Measurements from ENCODE around the gene TMPRSS3.

The TMPRSS3 gene

GRCh38 chr21:42381347-42381984 lies 14.4 kb downstream of the TMPRSS3 start:
- Histone ChIP-seq H3K9me3 (ENCODE audit: control insufficient read depth, low read length) (no peaks in the 10 kb centered on the region), H3K9ac (ENCODE audit: low read length) (peak overlapping the region; percentile 8), H3K36me3 (ENCODE audit: control insufficient read depth, insufficient read depth, low read length) (no peaks in the 10 kb centered on the region), H3K27me3 (ENCODE audit: control insufficient read depth, insufficient read depth, low read length) (no peaks in the 10 kb centered on the region), H3K4me1 (ENCODE audit: control insufficient read depth, insufficient read depth, low read length) (peaks cover 90% of the 10 kb centered on the region), H3K4me3 (ENCODE audit: low read length) (no peak overlapping the region)

DNA sequence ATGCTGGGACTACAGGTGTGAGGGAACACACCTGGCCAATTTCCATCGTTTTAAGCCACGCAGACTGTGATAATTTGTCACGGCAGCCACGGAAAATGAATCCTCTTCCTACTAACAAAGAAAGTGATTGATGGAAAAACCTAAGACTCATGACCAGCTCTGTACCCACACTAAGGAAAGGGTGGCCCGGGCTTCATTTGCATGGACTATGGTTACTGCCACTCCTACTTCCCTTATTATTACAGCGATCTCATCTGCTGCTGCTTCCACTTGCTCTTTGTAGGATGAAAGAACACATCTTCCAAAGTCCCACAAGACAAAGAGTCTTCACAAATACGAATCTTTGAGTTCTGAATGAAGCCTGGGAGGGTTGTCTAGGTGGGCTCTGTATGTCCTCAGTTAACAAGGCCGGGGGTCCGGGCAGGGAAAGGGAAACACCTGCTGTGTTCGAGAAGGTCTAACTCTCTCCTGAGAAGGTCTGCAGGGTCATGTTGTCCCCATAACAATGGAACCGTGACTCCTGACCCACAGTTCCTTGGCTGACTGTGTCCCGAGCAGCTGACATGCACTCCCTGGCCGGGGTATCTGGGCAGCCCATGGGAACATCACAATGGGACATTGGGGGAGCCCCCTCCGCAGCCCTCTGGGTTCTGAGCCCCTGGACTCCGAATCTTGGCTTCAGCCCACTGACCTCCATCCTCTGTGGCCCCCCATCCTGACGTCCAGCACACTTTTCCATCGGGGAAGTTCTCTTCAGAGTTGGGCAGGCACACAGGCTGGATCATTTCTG lies 16.2 kb downstream of the TMPRSS3 start:
- Histone ChIP-seq H3K4me3 (ENCODE audit: low read length) (peak overlapping the region; percentile 4), H3K4me1 (ENCODE audit: control insufficient read depth, insufficient read depth, low read length) (peaks cover 85% of the 10 kb centered on the region), H3K9ac (ENCODE audit: low read length) (no peak overlapping the region), H3K36me3 (ENCODE audit: control insufficient read depth, insufficient read depth, low read length) (no peaks in the 10 kb centered on the region), H3K27me3 (ENCODE audit: control insufficient read depth, insufficient read depth, low read length) (no peaks in the 10 kb centered on the region), H3K9me3 (ENCODE audit: control insufficient read depth, low read length) (no peaks in the 10 kb centered on the region)

DNA sequence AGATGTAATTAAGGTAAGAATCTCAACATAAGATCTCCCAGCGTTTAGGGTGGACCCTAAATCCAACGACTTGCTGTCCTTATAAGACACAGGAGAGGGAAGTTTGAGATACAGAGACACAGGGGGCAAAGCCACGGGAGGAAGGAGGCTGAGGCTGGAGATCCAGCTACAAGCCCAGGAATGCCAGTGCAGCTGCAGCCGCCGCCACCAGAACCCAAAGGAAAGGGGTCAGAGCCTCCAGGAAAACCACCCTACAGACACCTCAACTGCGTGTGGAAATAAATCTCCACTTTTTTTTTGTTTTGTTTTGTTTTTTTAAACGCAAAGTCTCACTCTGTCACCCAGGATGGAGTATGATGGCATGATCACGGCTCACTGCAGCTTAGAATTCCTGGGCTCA lies 17.4 kb downstream of the TMPRSS3 start:
- peak overlapping the region; percentile 32 for H3K9ac ChIP-seq (ENCODE audit: low read length)
- no peaks in the 10 kb centered on the region for H3K36me3 ChIP-seq (ENCODE audit: control insufficient read depth, insufficient read depth, low read length)
- no peaks in the 10 kb centered on the region for H3K27me3 ChIP-seq (ENCODE audit: control insufficient read depth, insufficient read depth, low read length)
- H3K9me3 ChIP-seq (ENCODE audit: control insufficient read depth, low read length), result no peaks in the 10 kb centered on the region
- peaks cover 85% of the 10 kb centered on the region for H3K4me1 ChIP-seq (ENCODE audit: control insufficient read depth, insufficient read depth, low read length)
- H3K4me3 ChIP-seq (ENCODE audit: low read length), result no peak overlapping the region

- H3K4me3 ChIP-seq (ENCODE audit: low read length), result no peak overlapping the region
- peaks cover 82% of the 10 kb centered on the region for H3K4me1 ChIP-seq (ENCODE audit: control insufficient read depth, insufficient read depth, low read length)
- peak overlapping the region; percentile 32 for H3K9ac ChIP-seq (ENCODE audit: low read length)
- no peaks in the 10 kb centered on the region for H3K36me3 ChIP-seq (ENCODE audit: control insufficient read depth, insufficient read depth, low read length)
- H3K9me3 ChIP-seq (ENCODE audit: control insufficient read depth, low read length), result no peaks in the 10 kb centered on the region
- H3K27me3 ChIP-seq (ENCODE audit: control insufficient read depth, insufficient read depth, low read length), result no peaks in the 10 kb centered on the region
These were observed 17.9 kb downstream of the TMPRSS3 start for GRCh38 chr21:42377951-42378340.

- no peaks in the 10 kb centered on the region for H3K9me3 ChIP-seq (ENCODE audit: control insufficient read depth, low read length)
- H3K36me3 ChIP-seq (ENCODE audit: control insufficient read depth, insufficient read depth, low read length), result no peaks in the 10 kb centered on the region
- H3K9ac ChIP-seq (ENCODE audit: low read length), result peak overlapping the region; percentile 68
- peaks cover 76% of the 10 kb centered on the region for H3K4me1 ChIP-seq (ENCODE audit: control insufficient read depth, insufficient read depth, low read length)
- peak overlapping the region; percentile 26 for H3K4me3 ChIP-seq (ENCODE audit: low read length)
- H3K27me3 ChIP-seq (ENCODE audit: control insufficient read depth, insufficient read depth, low read length), result no peaks in the 10 kb centered on the region
These were observed 18.5 kb downstream of the TMPRSS3 start for GRCh38 chr21:42377211-42377950.

- Histone ChIP-seq H3K27me3 (ENCODE audit: control insufficient read depth, insufficient read depth, low read length) (no peaks in the 10 kb centered on the region), H3K4me1 (ENCODE audit: control insufficient read depth, insufficient read depth, low read length) (peaks cover 74% of the 10 kb centered on the region), H3K4me3 (ENCODE audit: low read length) (peak overlapping the region; percentile 26)
These were observed 19.4 kb downstream of the TMPRSS3 start for GRCh38 chr21:42376338-42376982.

DNA sequence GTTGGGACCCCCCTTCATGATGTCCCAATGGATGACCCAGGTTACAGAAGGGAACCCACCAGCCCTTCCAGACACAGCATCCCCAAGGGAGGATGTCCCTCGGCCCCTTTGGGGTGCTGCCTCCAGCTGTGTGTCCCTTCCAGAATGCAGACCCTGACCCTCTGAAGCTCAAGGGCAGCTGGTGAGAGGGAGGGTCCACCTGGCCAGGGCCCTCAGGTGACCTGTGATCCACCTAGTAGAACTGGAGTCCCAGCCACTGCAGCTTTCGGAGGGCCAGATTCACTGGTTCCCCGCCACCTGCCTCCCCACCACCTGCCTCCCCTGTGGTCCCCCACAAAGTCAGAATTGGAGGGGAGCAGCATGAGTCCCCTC lies 19.9 kb downstream of the TMPRSS3 start:
- H3K9ac ChIP-seq (ENCODE audit: low read length), result peak overlapping the region; percentile 68
- no peaks in the 10 kb centered on the region for H3K9me3 ChIP-seq (ENCODE audit: control insufficient read depth, low read length)
- H3K4me3 ChIP-seq (ENCODE audit: low read length), result peak overlapping the region; percentile 26
- no peaks in the 10 kb centered on the region for H3K36me3 ChIP-seq (ENCODE audit: control insufficient read depth, insufficient read depth, low read length)
- H3K27me3 ChIP-seq (ENCODE audit: control insufficient read depth, insufficient read depth, low read length), result no peaks in the 10 kb centered on the region
- H3K4me1 ChIP-seq (ENCODE audit: control insufficient read depth, insufficient read depth, low read length), result peaks cover 75% of the 10 kb centered on the region

More at GRCh38 chr21:42376338-42376982, 19.4 kb downstream of the TMPRSS3 start:
- Histone ChIP-seq H3K9ac (ENCODE audit: low read length) (peak overlapping the region; percentile 68), H3K36me3 (ENCODE audit: control insufficient read depth, insufficient read depth, low read length) (no peaks in the 10 kb centered on the region), H3K9me3 (ENCODE audit: control insufficient read depth, low read length) (no peaks in the 10 kb centered on the region)

DNA sequence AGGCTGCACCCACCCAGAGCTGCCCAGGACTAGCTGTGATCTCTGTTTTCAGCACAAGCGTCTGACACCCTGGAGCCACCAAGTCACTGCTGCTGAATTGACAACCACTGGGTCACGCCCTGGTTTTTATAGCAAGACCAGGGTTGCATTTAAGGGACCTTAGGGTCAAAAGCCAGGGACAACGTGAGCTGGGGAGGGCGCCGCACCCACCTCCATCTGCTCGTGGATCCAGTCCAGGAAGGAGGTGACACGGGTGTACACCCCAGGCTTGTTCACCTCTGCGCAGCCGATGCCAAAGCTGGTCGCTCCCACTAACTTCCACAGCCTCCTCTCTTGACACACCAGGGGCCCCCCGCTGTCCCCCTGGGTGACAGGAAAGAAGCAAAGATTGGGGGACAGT lies 20.3 kb downstream of the TMPRSS3 start:
- H3K36me3 ChIP-seq (ENCODE audit: control insufficient read depth, insufficient read depth, low read length), result no peaks in the 10 kb centered on the region
- H3K9me3 ChIP-seq (ENCODE audit: control insufficient read depth, low read length), result no peaks in the 10 kb centered on the region
- no peak overlapping the region for H3K4me3 ChIP-seq (ENCODE audit: low read length)
- H3K27me3 ChIP-seq (ENCODE audit: control insufficient read depth, insufficient read depth, low read length), result no peaks in the 10 kb centered on the region
- peaks cover 75% of the 10 kb centered on the region for H3K4me1 ChIP-seq (ENCODE audit: control insufficient read depth, insufficient read depth, low read length)
- peak overlapping the region; percentile 68 for H3K9ac ChIP-seq (ENCODE audit: low read length)

- peak overlapping the region; percentile 68 for H3K9ac ChIP-seq (ENCODE audit: low read length)
These were observed 20.9 kb downstream of the TMPRSS3 start for GRCh38 chr21:42374864-42375499.

GRCh38 chr21:42374457-42374856 lies 21.4 kb downstream of the TMPRSS3 start:
- Histone ChIP-seq H3K9me3 (ENCODE audit: control insufficient read depth, low read length) (no peaks in the 10 kb centered on the region), H3K27me3 (ENCODE audit: control insufficient read depth, insufficient read depth, low read length) (no peaks in the 10 kb centered on the region), H3K36me3 (ENCODE audit: control insufficient read depth, insufficient read depth, low read length) (no peaks in the 10 kb centered on the region), H3K9ac (ENCODE audit: low read length) (no peak overlapping the region), H3K4me3 (ENCODE audit: low read length) (no peak overlapping the region), H3K4me1 (ENCODE audit: control insufficient read depth, insufficient read depth, low read length) (peaks cover 73% of the 10 kb centered on the region)

More at GRCh38 chr21:42374864-42375499, 20.9 kb downstream of the TMPRSS3 start:
- peaks cover 75% of the 10 kb centered on the region for H3K4me1 ChIP-seq (ENCODE audit: control insufficient read depth, insufficient read depth, low read length)
- H3K9me3 ChIP-seq (ENCODE audit: control insufficient read depth, low read length), result no peaks in the 10 kb centered on the region
- no peak overlapping the region for H3K4me3 ChIP-seq (ENCODE audit: low read length)
- H3K27me3 ChIP-seq (ENCODE audit: control insufficient read depth, insufficient read depth, low read length), result no peaks in the 10 kb centered on the region
- no peaks in the 10 kb centered on the region for H3K36me3 ChIP-seq (ENCODE audit: control insufficient read depth, insufficient read depth, low read length)

- no peak overlapping the region for H3K9ac ChIP-seq (ENCODE audit: low read length)
- H3K4me3 ChIP-seq (ENCODE audit: low read length), result no peak overlapping the region
- H3K27me3 ChIP-seq (ENCODE audit: control insufficient read depth, insufficient read depth, low read length), result no peaks in the 10 kb centered on the region
- peaks cover 71% of the 10 kb centered on the region for H3K4me1 ChIP-seq (ENCODE audit: control insufficient read depth, insufficient read depth, low read length)
- no peaks in the 10 kb centered on the region for H3K9me3 ChIP-seq (ENCODE audit: control insufficient read depth, low read length)
- H3K36me3 ChIP-seq (ENCODE audit: control insufficient read depth, insufficient read depth, low read length), result no peaks in the 10 kb centered on the region
These were observed 21.9 kb downstream of the TMPRSS3 start for GRCh38 chr21:42373908-42374455.
